Thyroid gland (tissue), 4 donors: ENCODE results near the gene TSPAN11. TPM values are rescaled to one million over a fixed set of nuclear protein-coding genes. Genes with fewer than 3 reads are reported as not detected.

Experiments
- DNase-seq, 2 donors: peaks; one replicate each; pipeline ENCODE4 v3.0.0-alpha.2; 2019
- H3K27ac ChIP-seq, 3 donors: fragments of 200-600 bp; sonication (generic); 1 replicate in 2 of 3; 2 replicates in 1 of 3; pipeline ENCODE4 v1.5.1; 2016 to 2019; ENCODE audit warnings: mild to moderate bottlenecking in 1 of 3, moderate library complexity in 1 of 3
- H3K27me3 ChIP-seq: fragments of 200-600 bp; sonication (generic); one replicate; pipeline ENCODE4 v1.5.1; 2019
- H3K36me3 ChIP-seq, 2 donors: fragments of 200-600 bp; sonication (generic); one replicate each; pipeline ENCODE4 v1.5.1; 2016 to 2019
- H3K4me1 ChIP-seq, 2 donors: fragments of 200-600 bp; sonication (generic); one replicate each; pipeline ENCODE4 v1.5.1; 2017 to 2019
- H3K4me3 ChIP-seq, 3 donors: fragments of 200-600 bp; sonication (generic); replicated peaks in 1 of 3; 1 replicate in 2 of 3; 2 replicates in 1 of 3; pipeline ENCODE4 v1.5.1; 2016; ENCODE audit warnings: mild to moderate bottlenecking in 1 of 3
- H3K9me3 ChIP-seq: fragments of 200-600 bp; sonication (generic); one replicate; pipeline ENCODE4 v1.5.1; 2017
- POLR2A ChIP-seq, 2 donors: fragments of 450-650 bp; IDR thresholded peaks; one replicate each; pipeline ENCODE4 v1.6.1; 2017; ENCODE audit warnings: antibody characterized with exemption in 2 of 2, mild to moderate bottlenecking in 2 of 2, moderate library complexity in 1 of 2
- WGBS, 2 donors: methylation state at CpG; one replicate each; pipeline ENCODE4 v1.1.5; 2017; 5-methylcytosine and 5-hydroxymethylcytosine counted together
- intact Hi-C: fragments of 100-400 bp; cut with DNase I; formaldehyde crosslinking; loops from one replicate; pipeline ENCODE4 v1.15.1; 2023
- total RNA-seq, 4 donors: library from RNA; depleted of rRNA; stranded (reverse); fragments of >200 nt; gene quantifications; one replicate each; pipeline ENCODE4 v1.2.3, GENCODE V29; 2016
- TF ChIP-seq, protein P1 (sequence below), 6 experiments: fragments of 200-600 bp in 3 of 6; fragments of 450-650 bp in 3 of 6; sonication (generic) in 3 of 6; IDR thresholded peaks; one replicate each; pipeline ENCODE4 v1.5.1; 2016 to 2019; ENCODE audit warnings: antibody characterized with exemption in 6 of 6, mild to moderate bottlenecking in 2 of 6, inconsistent platforms in 1 of 6, moderate library complexity in 1 of 6

The TSPAN11 gene
- total RNA-seq, 4 donors from 2014 or later, result 2.0 to 7.5 (median 4.4) TPM

DNA sequence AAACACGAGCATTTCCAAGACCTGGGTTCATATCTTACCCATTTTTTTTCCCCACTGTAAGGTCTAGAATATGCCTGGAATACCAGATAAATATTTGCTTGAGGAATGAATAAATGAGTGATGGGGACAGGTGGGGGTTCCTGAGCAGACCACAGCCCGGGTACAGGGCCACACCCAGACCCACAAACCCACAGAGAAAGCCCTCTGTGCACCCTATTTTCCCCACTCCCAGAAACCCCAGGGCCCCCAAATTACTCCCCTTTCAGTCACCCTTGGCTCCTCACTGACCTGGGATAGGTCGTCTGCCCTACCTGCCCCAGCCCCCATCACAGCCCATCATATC is 80.6 kb downstream of the TSPAN11 start:
- 91 to 96% methylated on average over 3 of the region's 3 CpGs for WGBS, 2 donors
- no peak overlapping the region for H3K4me3 ChIP-seq
- no peak for TF ChIP-seq POLR2A (IDR thresholded peaks at IDR 0.05)
- TF ChIP-seq, protein P1, sequence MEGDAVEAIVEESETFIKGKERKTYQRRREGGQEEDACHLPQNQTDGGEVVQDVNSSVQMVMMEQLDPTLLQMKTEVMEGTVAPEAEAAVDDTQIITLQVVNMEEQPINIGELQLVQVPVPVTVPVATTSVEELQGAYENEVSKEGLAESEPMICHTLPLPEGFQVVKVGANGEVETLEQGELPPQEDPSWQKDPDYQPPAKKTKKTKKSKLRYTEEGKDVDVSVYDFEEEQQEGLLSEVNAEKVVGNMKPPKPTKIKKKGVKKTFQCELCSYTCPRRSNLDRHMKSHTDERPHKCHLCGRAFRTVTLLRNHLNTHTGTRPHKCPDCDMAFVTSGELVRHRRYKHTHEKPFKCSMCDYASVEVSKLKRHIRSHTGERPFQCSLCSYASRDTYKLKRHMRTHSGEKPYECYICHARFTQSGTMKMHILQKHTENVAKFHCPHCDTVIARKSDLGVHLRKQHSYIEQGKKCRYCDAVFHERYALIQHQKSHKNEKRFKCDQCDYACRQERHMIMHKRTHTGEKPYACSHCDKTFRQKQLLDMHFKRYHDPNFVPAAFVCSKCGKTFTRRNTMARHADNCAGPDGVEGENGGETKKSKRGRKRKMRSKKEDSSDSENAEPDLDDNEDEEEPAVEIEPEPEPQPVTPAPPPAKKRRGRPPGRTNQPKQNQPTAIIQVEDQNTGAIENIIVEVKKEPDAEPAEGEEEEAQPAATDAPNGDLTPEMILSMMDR (IDR thresholded peaks at IDR 0.05), result no peak

DNA sequence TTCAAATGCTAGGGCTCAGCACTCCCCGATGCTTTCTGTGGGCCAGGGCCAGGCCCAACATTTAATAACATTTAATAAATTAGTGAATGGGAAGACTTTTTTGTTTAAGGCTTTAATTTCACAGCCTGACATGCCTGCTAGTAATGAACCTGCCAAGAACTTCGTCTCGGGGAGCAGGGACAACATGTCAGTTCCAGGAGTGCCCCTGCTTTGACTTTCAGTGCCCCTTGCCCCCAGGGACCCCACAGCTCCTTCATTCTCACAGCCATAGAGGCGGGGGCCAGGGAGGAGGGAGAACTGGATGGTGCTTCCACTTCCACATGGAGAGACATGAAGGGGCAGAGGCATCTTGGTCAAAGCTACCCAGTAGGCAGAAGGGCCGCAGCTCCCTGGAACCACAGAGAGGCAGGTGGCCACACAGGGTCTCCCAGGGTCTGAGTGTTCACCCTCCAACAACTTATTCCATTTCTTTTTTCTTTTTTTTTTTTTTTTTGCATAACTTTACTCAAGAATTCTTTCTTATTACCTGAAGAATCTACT is 81.2 kb downstream of the TSPAN11 start:
- 86 to 88% methylated on average over 5 of the region's 5 CpGs for WGBS, 2 donors
- TF ChIP-seq POLR2A (IDR thresholded peaks at IDR 0.05), result no peak
- TF ChIP-seq, protein P1 (IDR thresholded peaks at IDR 0.05), result no peak
- H3K27ac ChIP-seq, result no peak overlapping the region
- no peaks in the 10 kb centered on the region for H3K9me3 ChIP-seq
- no peak overlapping the region for H3K4me3 ChIP-seq
- no peaks in the 10 kb centered on the region for H3K27me3 ChIP-seq
- no peaks in the 10 kb centered on the region for H3K36me3 ChIP-seq
- no peaks in the 10 kb centered on the region for H3K4me1 ChIP-seq
- DNase-seq, result no peak
- intact Hi-C loops, result no loop called here

More for the DNA sequence above, 80.6 kb downstream of the TSPAN11 start:
- H3K4me1 ChIP-seq, result no peaks in the 10 kb centered on the region
- H3K27ac ChIP-seq, result no peak overlapping the region
- DNase-seq, result no peak
- intact Hi-C loops, result no loop called here
- no peaks in the 10 kb centered on the region for H3K36me3 ChIP-seq
- H3K9me3 ChIP-seq, result no peaks in the 10 kb centered on the region
- H3K27me3 ChIP-seq, result no peaks in the 10 kb centered on the region

DNA sequence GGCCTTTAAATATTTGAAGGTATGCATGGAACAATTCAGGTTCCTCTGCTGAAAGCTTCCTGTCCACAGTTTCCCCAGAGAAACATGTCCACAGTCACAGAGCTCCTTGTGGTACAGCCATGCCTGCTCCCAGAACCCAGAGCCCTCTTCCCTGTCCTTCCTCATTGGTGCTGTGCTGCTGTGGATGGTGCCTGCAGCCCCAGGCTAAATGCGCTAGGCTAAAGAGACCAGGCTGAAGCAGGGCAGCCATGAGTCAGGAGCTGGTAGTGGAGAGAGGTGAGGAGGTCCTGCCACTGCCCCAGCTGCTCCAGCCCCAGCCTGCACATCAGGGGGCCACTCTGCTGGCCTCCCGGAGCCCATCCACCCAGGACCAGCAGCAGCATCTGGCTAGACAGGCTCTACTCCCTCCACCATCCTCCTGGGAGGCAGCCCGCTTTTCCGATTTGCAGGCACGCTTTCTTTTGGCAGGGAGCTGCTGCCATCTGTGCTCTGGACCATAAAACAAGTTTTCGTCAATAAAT is 81.8 kb downstream of the TSPAN11 start:
- H3K4me3 ChIP-seq, result no peak overlapping the region
- no peaks in the 10 kb centered on the region for H3K27me3 ChIP-seq
- TF ChIP-seq, protein P1 (IDR thresholded peaks at IDR 0.05), result no peak
- no peak for TF ChIP-seq POLR2A (IDR thresholded peaks at IDR 0.05)
- intact Hi-C loops, result no loop called here
- no peak for DNase-seq
- no peaks in the 10 kb centered on the region for H3K4me1 ChIP-seq
- H3K27ac ChIP-seq, result no peak overlapping the region
- WGBS, 2 donors, result 94% methylated on average over 6 of the region's 6 CpGs
- no peaks in the 10 kb centered on the region for H3K36me3 ChIP-seq
- H3K9me3 ChIP-seq, result no peaks in the 10 kb centered on the region

DNA sequence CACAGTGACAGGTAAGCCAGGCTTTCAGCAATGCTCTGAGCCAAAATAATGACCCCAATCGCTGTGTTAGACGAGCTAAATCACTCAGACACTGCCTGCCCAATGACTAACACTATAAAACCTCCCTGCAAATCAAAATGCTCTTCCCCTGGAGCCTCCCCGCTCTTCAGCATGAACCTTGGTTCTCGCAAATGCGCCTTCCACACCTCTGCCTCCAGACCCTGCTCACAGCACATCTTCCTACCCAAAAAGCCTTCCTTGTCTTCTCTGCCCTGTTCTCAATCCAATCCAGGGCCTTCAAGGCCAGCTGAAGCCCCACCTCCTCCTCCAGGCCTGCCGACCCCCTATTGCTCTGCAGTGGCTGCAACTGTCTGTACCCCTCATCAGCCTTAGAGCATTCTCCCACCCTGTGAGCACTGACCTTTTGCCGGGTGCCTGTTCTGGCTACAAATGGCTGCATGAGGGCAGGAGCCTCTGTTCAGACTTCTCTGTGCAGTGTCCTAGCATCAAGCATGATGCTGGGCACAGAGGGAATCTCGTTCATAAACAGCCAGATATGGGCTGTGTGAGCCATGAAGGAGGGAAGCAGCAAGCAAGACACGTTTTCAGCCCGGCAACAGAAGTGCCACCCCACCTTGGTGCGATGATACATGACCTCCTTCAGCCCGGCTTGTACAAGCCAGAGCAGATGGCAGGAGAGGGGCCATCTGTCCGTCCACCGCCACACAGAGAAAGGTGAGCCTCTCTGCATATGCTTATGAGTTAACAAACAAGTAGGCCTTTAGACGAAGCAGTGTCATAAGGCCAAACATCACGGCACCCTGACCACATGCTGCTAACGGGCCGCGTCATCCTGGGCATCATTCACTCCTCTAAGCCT is 82.7 kb downstream of the TSPAN11 start:
- Histone ChIP-seq H3K36me3 (no peaks in the 10 kb centered on the region), H3K4me1 (no peaks in the 10 kb centered on the region), H3K4me3 (no peak overlapping the region), H3K27me3 (no peaks in the 10 kb centered on the region), H3K27ac (no peak overlapping the region), H3K9me3 (no peaks in the 10 kb centered on the region)
- 79 to 87% methylated on average over 18 to 19 of the region's 19 CpGs for WGBS, 2 donors
- DNase-seq, result no peak
- no peak for TF ChIP-seq POLR2A (IDR thresholded peaks at IDR 0.05)
- TF ChIP-seq, protein P1 (IDR thresholded peaks at IDR 0.05), result no peak
- intact Hi-C loops, result no loop called here

DNA sequence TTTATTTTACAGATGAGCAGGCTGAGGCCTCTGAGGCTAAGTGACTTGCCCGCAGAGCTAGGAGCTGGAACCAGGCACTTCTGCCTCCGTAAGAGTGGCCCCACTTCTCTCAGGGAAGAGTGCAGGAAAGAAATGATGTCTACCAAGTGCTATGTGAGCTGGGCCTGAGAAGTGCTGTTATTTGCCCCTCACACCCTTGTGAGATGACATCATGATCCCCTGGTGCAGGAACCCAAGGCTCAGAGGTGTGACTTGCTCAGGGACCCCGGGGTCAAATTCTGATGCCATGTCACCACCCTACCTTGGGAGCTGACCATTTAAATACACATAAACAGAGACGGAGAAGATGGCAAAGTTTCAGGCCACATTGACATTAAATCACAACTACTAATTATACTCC is 83.4 kb downstream of the TSPAN11 start:
- intact Hi-C loops, result no loop called here
- H3K27me3 ChIP-seq, result no peaks in the 10 kb centered on the region
- no peaks in the 10 kb centered on the region for H3K4me1 ChIP-seq
- peak in 1 of 2 donors; percentile 0 for DNase-seq
- 91 to 95% methylated on average over 4 of the region's 4 CpGs for WGBS, 2 donors
- TF ChIP-seq, protein P1 (IDR thresholded peaks at IDR 0.05), result no peak
- TF ChIP-seq POLR2A (IDR thresholded peaks at IDR 0.05), result no peak
- no peak overlapping the region for H3K27ac ChIP-seq
- H3K4me3 ChIP-seq, result no peak overlapping the region
- H3K9me3 ChIP-seq, result no peaks in the 10 kb centered on the region
- H3K36me3 ChIP-seq, result no peaks in the 10 kb centered on the region
